Right renal cortex interstitium (tissue), 3 donors: ENCODE data around the gene DLGAP1. TPM values are rescaled to one million over a fixed set of nuclear protein-coding genes. Genes with fewer than 3 reads are reported as not detected.
"Not testable (repeated sequence)": the region's sequence is repeated elsewhere in the genome, so short reads cannot be mapped to it uniquely, and the experiment has no call there.

Experiments used
- DNase-seq, 3 donors: peaks; one replicate each; pipeline ENCODE4 v3.0.0-alpha.2; 2013; ENCODE audit warnings: low read depth in 3 of 3, low spot score in 2 of 3
- polyA plus RNA-seq, 3 donors: library from polyadenylated mRNA; unstranded; fragments of 120-200 nt; gene quantifications; one replicate each; pipeline ENCODE4 v1.2.1, GENCODE V29; 2013; ENCODE audit not compliant: insufficient read length in 3 of 3

DLGAP1 gene
- polyA plus RNA-seq, 3 donors = 4.3 to 5.8 (median 4.8) TPM

DNA sequence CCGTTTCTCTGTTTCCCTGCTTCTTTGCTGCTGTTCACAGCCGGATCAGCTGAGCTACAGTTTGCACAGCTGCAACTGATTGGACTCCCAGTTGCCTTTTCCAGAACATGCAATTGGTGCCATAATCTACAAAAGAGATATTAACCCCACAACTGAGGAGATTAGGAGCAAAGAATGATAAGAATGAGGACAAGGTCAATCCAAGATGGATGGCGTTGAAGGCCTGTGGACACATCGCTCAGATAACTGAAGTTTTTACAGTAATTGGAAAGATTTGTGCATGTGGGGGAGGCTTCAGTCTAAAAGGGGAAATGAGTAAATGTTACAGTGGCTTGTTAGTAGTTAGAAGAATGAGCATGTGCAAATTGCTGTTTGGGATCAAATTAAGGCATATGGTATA lies 741.9 kb downstream of the DLGAP1 start:
- no peak for DNase-seq

DNA sequence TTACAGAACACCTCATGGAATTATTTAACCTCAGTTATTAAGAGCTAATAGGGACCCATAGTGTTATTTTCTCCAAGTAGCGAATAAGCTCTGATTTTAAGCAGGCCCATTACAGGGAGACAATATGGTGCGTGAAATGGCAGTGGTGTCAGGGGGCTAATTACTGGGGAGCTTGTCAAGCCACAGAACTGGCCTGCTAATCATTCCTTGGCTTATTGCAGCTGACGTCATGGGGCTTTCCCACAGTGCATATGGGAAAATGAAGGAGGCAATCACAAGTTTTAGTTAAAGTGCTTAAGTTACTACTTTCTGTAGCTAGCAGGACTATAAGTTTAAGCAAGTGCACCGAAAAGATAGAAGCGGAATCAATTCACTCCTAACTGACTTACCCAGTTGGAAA lies 742.6 kb downstream of the DLGAP1 start:
- DNase-seq = no peak

DNA sequence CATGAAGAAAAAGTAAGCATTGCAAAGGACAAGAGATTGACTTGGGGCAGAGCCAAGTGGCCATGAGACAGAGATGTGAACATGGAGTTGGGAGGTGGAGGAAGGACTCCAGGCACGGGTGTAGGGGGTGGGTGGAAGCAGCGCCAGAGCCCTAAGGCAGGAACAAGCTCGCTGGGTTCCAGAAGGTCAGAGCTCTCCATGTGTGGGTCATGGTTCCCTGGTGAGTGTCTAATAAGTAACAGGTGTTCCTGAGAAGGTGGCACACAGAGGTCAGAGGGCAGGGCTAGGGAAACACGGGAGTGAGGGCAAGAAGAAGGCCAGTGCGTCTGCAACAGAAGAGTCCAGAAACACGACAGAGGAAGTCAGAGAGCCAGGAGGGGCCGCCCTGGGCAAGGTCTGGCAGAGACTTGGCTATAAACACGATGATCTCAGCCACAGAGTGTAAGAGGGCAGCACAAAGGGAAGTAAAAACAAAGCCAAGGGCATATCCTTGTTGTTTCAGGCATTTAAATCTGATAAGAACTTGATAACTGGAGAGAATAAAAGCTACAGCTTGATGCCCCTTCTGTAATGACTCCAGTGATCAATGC lies 744.3 kb downstream of the DLGAP1 start:
- DNase-seq = no peak

DNA sequence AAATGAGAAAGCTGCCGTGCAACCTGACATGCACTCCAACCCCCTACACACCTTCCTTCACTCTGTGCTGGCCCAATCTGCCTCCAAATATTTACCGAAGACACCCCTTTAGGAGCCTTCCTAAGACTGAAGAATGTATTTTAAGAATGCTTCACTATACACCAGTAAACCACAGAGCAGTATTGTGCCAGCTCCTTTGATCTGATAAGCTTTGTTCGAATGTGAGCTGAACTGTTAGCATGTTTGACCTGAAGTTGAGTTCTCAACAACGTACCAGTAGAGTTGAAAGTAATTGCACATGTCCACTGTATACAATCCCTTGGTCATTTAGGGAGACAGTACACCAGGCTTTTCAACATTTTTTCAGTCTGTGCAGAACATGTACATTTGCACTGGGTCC lies 745.9 kb downstream of the DLGAP1 start:
- DNase-seq = no peak

DNA sequence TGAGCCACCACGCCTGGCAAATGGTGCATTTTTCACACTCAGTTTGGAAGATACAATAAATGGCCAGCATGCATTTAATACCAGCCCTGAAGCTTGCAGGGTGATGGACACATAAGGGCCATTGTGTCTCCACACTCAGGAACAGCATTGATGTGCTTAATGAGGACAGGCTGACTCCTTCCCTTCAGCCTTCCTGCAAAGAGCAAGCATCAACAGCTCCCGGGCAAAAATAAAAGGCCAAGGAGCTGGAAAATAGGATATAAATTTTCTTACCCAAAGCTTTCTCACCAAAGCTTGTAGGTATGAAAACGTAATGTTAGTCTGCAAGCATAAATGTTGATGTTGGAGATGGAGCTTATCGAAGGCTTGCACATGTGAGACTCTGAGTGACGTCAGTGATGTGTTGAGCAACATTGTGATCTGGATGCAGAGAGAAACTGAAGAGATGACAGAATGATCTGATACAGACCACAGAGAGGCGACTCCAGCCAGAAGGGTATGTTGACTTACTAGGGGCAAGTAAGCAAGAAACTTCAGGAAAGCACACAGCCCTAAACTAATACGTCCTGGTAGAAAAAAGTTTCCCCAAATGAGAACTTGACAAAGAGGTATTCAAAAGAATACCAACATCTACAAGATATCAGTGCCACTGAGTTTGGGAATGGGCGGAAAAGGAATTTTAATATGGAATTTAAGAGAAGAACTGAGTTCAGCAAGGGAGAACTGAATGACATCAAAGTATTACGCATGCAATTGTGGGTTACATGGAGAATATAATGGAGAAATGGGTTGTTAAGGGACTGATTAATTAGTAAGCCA lies 748.6 kb downstream of the DLGAP1 start:
- no peak for DNase-seq

DNA sequence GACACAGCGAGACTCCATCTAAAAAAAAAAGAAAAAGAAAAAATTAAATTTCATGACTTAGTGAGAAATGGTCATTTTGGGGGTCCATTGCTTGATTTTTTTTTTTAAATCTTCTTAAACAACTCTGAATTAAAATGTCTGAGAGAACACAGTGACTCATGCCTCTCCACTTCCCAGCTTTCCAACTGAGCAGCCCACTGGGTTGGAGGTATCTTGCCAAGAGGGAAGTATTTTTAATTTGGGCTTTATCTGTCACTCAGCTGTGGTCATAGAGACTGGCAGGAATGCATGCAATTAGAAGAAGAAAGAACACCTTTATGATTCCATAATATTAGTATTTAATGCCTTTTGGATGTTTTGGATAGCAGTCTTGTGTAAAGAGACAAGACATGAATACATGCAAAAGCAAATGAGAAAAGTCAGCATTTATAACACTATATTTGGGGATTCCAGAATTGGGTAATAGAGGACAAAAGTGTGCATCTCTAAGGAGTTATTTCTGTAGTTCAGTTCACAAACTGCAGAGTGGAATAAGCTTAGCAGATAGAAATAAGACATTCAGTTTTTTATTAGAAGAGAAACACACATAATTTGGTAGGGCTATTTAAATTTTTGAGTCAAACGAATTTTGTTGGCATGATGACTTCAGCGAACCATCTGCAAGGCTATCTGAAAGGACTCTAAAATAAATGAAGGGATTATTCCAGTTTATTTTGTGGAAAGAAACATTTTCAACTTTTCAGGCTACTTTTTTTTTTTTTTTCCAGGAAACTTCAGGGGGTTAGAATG lies 750.4 kb downstream of the DLGAP1 start:
- no peak for DNase-seq

DNA sequence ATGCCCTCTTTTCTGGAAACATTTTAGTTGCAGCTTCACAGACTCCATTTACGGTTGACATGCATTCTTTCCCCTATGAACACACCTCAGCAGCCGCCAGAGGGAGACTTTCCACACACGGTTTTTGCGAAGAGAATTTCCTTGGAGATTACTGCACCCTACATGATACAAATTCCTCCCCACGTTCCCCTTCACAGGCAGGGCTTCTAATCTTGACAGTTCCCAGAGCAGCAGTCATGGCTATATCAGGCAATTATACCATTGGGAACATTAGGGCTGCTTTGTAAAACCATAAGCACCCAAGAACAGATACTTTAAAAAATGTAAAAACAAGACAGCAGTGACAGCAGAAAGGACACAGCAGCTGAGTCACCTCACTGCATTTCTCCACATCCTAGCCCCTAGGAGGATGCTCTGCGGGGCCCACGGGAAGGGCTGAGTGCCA lies 751.4 kb downstream of the DLGAP1 start:
- peak in 1 of 3 donors; percentile 54 for DNase-seq

DNA sequence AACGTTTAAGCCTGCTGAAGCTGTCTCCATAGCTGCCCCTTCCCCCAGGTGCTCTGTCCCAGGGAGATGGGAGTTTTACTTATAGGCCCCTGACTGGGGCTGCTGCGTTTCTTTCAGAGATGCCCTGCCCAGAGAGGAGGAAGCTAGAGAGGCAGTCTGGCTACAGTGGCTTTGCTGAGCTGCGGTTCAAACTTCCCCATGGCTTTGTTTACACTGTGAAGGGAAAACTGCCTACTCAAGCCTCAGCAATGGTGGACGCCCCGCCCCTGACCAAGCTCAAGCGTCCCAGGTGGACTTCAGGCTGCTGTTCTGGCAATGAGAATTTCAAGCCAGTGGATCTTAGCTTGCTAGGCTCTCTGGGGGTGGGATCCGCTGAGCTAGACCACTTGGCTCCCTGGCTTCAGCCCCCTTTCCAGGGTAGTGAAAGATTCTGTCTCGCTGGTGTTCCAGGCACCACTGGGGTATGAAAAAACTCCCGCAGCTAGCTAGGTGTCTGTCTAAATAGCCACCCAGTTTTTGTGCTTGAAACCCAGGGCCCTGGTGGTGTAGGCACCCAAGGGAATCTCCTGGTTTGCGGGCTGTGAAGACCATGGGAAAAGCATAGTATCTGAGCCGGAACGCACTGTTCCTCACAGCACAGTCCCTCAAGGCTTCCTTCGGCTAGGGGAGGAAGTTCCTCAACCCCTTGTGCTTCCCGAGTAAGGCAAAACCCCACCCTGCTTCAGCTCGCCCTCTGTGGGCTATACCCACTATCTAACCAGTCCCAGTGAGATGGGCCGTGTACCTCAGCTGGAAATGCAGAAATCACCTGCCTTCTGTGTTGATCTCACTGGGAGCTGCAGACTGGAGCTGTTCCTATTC lies 755.2 kb downstream of the DLGAP1 start:
- not testable (repeated sequence) for DNase-seq

DNA sequence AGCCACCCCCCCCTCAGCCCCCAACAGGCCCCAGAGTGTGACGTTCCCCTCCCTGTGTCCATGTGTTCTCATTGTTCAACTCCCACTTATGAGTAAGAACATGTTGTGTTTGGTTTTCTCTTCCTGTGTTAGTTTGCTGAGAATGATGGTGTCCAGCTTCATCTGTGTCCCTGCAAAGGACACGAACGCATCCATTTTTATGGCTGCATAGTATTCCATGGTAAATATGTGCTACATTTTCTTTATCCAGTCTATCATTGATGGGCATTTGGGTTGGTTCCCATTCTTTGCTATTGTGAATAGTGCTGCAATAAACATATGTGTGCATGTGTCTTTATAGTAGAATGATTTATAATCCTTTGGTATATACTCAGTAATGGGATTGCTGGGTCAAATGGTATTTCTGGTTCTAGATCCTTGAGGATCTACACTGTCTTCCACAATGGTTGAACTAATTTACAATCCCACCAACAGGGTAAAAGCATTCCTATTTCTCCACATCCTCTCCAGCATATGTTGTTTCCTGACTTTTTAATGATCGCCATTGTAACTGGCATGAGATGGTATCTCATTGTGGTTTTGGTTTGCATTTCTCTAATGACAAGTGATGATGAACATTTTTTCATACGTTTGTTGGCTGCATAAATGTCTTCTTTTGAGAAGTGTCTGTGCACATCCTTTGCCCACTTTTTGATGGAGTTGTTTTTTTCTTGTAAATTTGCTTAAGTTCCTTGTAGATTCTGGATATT lies 760.9 kb downstream of the DLGAP1 start:
- not testable (repeated sequence) for DNase-seq

DNA sequence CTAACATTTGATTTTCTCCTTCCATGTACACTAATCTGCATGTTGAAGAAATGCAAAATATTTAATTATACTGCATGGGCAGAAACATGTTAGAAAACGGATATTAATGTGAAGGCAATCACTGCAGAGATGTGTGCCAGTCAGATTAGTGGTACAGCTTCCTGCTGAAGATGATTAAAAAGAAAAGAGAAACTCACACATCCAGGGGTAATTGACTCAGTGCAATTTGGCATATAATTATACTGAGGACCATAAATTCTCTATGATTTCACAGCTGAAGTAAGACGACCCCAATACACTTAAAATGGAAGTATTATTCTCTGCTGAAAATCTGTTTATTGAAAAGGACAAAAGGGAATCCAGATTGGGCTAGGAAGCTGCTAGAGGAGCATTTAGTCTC lies 761.7 kb downstream of the DLGAP1 start:
- no peak for DNase-seq

DNA sequence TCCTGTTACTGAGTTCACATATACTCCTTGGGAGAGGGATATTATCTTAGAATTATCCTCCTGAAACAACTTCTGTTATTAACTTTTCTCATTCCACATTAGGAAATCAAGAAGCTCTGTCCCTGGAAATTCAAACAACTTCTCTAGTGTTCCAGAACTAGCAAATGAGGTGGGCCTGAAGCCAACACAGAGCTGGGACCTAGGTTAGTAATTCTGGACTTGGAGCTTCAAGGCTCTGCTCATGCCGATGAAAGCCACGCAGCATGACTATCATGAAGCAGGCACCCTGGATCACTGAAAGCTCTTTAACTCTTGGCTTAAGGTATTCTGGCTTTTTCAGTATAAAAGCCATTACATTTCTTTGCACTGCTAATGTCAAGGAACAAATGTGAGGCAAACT lies 762.4 kb downstream of the DLGAP1 start:
- no peak for DNase-seq

DNA sequence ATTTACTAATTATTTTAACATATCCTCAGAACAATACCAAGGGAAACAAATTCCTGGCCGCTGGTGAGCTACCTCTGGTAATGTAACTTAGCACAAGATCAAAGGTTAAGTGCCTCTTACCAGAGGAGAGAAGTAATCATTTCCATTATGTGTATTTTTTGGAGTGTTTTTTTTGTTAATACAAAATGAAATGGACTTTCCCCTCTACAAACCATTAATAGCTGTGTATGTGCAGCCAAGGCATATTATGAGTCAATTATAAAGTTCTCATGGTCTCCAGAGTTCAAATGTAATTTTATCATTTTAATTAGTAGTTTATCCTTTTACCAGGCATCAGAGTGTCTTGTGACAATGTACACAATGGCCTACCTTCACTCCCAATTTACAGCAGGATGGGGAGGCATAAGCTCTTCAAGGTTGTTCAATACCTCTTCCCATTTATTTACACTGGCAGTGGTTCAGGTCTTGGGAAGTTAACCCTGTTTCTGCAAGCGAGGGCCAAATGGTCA lies 762.9 kb downstream of the DLGAP1 start:
- DNase-seq = no peak

DNA sequence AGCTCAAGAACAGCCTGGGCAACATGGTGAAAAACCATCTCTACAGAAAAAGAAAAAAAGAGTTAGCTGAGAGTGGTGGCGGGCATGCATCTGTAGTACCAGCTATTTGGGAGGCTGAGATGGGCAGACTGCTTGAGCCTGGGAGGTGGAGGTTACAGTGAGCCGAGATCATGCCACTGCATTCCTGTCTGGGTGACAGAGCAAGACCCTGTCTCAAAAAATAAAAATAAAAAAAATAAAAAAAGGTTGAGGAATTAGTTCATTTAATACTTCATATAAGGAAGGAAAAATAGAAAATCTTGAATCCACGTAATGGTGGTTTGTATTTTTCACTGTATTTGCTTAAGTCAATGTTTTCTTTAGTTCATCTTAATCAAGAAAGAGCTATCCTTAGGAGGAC lies 763.4 kb downstream of the DLGAP1 start:
- DNase-seq = no peak

DNA sequence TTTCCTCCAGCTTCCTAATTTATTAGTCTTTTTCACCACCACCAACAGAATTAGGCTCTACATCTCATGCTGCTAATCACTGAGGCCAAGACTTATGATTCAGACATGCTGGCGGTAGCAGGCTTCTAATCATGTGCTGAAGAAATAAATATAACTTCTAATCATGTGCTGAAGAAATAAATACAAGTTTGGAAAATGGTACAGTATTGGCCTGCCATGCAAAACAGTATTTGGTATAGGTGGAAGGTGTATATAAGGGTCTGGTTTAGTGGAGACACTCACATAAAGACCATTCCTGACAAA lies 764.4 kb downstream of the DLGAP1 start:
- no peak for DNase-seq

DNA sequence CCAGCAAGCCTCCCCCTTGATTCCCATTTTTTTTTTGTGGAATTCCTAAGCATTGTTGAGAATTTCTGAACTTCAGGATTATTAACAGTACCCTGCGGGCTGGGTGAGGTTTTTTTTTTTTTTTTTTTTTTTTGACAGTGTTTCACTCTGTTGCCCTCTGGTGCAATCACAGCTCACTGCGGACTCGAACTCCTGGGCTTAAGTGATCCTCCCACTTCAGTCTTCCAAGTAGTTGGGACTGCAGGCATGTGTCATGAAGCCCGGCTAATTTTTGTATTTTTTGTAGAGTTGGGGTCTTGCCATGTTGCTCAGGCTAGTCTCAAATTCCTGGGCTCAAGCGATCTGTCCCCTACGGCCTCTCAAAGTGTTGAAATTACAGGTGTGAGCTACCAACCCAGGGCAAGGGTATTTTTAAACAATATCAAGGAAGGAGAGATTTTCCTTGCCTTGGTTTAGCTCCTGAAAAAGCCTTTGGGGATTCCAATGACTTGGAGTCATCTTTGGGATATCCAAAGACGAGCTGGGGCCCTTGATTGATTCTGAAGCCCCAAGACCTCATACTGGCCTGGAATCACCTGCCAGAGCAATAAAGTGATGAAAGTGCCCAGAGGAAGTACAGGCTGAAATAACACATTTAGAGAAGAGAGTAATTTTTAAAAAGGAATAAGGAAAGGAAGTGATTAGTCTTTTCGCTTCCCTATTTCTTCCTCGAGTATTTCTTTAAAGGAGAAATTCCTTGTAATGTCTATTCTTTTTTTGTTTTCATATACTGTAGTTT lies 764.9 kb downstream of the DLGAP1 start:
- DNase-seq = no peak

DNA sequence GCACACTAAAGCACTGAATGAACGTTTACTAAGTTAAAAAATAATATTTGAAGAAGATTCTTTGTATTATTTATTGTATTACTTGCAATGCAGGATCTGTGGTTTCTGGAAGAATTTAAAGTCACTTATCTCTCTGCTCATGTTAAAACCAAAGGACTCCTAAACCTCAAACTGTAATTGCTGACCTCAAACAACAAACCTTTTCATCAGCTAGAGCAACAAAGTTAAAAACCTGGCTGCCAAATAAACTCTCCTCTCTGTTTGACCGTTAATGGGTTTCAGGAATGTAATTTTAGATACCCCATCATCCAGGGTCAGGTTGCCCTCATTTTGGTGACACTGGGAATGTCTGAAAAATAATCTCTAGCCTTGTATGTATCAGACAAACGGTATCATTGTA lies 766.0 kb downstream of the DLGAP1 start:
- DNase-seq = no peak

DNA sequence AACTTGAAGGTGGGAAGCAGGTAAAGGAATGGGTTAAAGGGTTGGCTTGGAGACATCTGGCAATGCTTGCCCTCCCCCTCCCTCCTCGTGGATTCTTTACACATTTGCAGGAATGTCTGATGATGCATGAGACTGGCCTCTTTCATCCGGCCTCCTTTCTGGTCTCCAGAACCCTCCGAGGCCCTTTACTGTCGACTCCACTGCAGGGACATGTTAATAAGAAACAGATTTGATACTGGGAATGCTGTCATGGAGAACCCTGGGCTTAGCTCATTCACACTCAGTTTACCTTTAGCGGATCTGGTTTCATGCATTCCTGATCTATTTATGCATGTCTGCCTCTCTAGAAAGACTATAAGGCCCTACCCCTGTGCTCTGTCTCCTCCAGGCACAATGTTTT lies 766.4 kb downstream of the DLGAP1 start:
- peak in 1 of 3 donors; percentile 68 for DNase-seq

DNA sequence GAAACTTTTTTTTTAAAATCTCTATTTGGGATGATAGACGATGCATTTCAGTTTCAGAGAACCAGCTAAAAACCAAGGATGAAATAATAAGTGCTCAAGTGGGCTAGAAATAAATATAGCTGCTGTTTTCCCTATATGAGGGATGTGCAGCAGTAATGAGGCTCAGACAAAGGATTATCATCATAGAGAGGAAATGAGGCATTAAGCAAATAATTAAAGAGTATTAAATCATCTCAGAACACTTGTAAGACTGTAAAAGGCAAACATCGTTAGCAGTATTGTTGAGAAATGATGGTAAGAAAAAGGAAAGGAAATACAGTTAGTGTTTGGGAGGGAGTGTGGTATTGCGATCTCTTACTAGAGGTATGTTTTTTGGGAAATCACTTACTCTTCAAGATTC lies 771.6 kb downstream of the DLGAP1 start:
- no peak for DNase-seq

DNA sequence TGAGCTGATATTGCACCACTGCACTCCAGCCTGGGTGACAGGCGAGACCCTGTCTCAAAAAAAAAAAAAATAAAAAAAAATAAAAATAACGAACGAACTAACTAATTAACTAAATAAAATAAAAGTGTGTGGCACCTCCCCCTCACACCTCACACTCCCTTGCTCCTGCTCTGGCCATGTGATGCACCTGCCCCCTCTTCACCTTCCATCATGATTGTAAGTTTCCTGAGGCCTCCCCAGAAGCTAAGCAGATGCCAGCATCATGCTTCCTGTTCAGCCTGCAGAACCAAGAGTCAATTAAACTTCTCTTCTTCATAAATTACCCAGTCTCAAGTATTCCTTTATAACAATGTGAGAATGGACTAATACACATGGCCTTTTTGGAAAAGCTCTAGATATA lies 773.0 kb downstream of the DLGAP1 start:
- DNase-seq = no peak
